ENCODE data around the gene PLEKHO1.
"Not testable (repeated sequence)": the region's sequence is repeated elsewhere in the genome, so short reads cannot be mapped to it uniquely, and the experiment has no call there.

PLEKHO1 gene

GRCh38 chr1:150149271-150150132 is at the start of gene PLEKHO1:
PLEKHO1 (plus strand) TSS chr1:150149916; CDS start chr1:150150258, 342 bp downstream.
- DNase-seq (ENCODE audit: low read depth), result peak; percentile 87

- no peak for DNase-seq (ENCODE audit: low read depth)
Measured at GRCh38 chr1:150102986-150103385, 46.7 kb upstream of the PLEKHO1 start.

- peak; percentile 12 for DNase-seq (ENCODE audit: low read depth)
Measured at GRCh38 chr1:150106341-150106740, 43.4 kb upstream of the PLEKHO1 start.

GRCh38 chr1:150109586-150109985 is 40.1 kb upstream of the PLEKHO1 start:
- no peak for DNase-seq (ENCODE audit: low read depth)

- no peak for DNase-seq (ENCODE audit: low read depth)
Measured at GRCh38 chr1:150110116-150110515, 39.6 kb upstream of the PLEKHO1 start.

GRCh38 chr1:150111670-150112069 is 38.0 kb upstream of the PLEKHO1 start:
- no peak for DNase-seq (ENCODE audit: low read depth)

- no peak for DNase-seq (ENCODE audit: low read depth)
Measured at GRCh38 chr1:150115121-150115520, 34.6 kb upstream of the PLEKHO1 start.

GRCh38 chr1:150118716-150119115 is 31.0 kb upstream of the PLEKHO1 start:
- DNase-seq (ENCODE audit: low read depth), result no peak

- peak; percentile 33 for DNase-seq (ENCODE audit: low read depth)
Measured at GRCh38 chr1:150121236-150121862, 28.4 kb upstream of the PLEKHO1 start.

- no peak for DNase-seq (ENCODE audit: low read depth)
Measured at GRCh38 chr1:150126811-150127210, 22.9 kb upstream of the PLEKHO1 start.

- DNase-seq (ENCODE audit: low read depth), result no peak
Measured at GRCh38 chr1:150127464-150127863, 22.3 kb upstream of the PLEKHO1 start.

- no peak for DNase-seq (ENCODE audit: low read depth)
Measured at GRCh38 chr1:150127868-150128267, 21.8 kb upstream of the PLEKHO1 start.

GRCh38 chr1:150132372-150132771 is 17.3 kb upstream of the PLEKHO1 start:
- DNase-seq (ENCODE audit: low read depth), result no peak

- DNase-seq (ENCODE audit: low read depth), result no peak
Measured at GRCh38 chr1:150134537-150134936, 15.2 kb upstream of the PLEKHO1 start.

GRCh38 chr1:150135400-150135799 is 14.3 kb upstream of the PLEKHO1 start:
- DNase-seq (ENCODE audit: low read depth), result peak; percentile 50

GRCh38 chr1:150138044-150138443 is 11.7 kb upstream of the PLEKHO1 start:
- DNase-seq (ENCODE audit: low read depth), result no peak

- DNase-seq (ENCODE audit: low read depth), result no peak
Measured at GRCh38 chr1:150141452-150141851, 8.3 kb upstream of the PLEKHO1 start.

- DNase-seq (ENCODE audit: low read depth), result peak; percentile 75
Measured at GRCh38 chr1:150142083-150142482, 7.6 kb upstream of the PLEKHO1 start.

- no peak for DNase-seq (ENCODE audit: low read depth)
Measured at GRCh38 chr1:150144606-150145005, 5.1 kb upstream of the PLEKHO1 start.

GRCh38 chr1:150146016-150146415 is 3.7 kb upstream of the PLEKHO1 start:
- not testable (repeated sequence) for DNase-seq (ENCODE audit: low read depth)

GRCh38 chr1:150146849-150147542 is 2.7 kb upstream of the PLEKHO1 start:
- DNase-seq (ENCODE audit: low read depth), result no peak

- no peak for DNase-seq (ENCODE audit: low read depth)
Measured at GRCh38 chr1:150148837-150149270, 862 bp upstream of the PLEKHO1 start.
